ENCODE measurements around the gene ADAMTS13. TPM values are rescaled to one million over a fixed set of nuclear protein-coding genes. Genes with fewer than 3 reads are reported as not detected.

ADAMTS13 gene
- polyA plus RNA-seq, 4 donors = 7.1 to 14.0 (median 7.6) TPM

- no peak for DNase-seq (ENCODE audit: low read depth in 4 of 4, low spot score in 3 of 4)
Observed at GRCh38 chr9:133505186-133505830, 83.1 kb downstream of the ADAMTS13 start.

GRCh38 chr9:133505901-133506652 is 83.9 kb downstream of the ADAMTS13 start:
- no peak for DNase-seq (ENCODE audit: low read depth in 4 of 4, low spot score in 3 of 4)

GRCh38 chr9:133506653-133507038 is 84.5 kb downstream of the ADAMTS13 start:
- DNase-seq (ENCODE audit: low read depth in 4 of 4, low spot score in 3 of 4) = no peak

GRCh38 chr9:133507246-133507965 is 85.2 kb downstream of the ADAMTS13 start:
- DNase-seq (ENCODE audit: low read depth in 4 of 4, low spot score in 3 of 4) = no peak

- no peak for DNase-seq (ENCODE audit: low read depth in 4 of 4, low spot score in 3 of 4)
Observed at GRCh38 chr9:133508046-133508445, 85.9 kb downstream of the ADAMTS13 start.

Other genes with a start within 250 kb of the ADAMTS13 start
- gene OBP2B, start 213.1 kb upstream of the ADAMTS13 start, polyA plus RNA-seq (ENCODE audit: insufficient read length in 4 of 4) = under 1 TPM in 2 of 4 donors, not detected in 2; 0.29 to 0.32 TPM
- 10 to 100 TPM in 3 of 4 donors, 1 to 10 TPM in 1; 3.0 to 29.2 (median 15.2) TPM for gene ABO, start 147.2 kb upstream of the ADAMTS13 start, polyA plus RNA-seq (ENCODE audit: insufficient read length in 4 of 4)
- gene SURF6, start 86.2 kb upstream of the ADAMTS13 start, polyA plus RNA-seq (ENCODE audit: insufficient read length in 4 of 4) = 10 to 100 TPM; 21.1 to 36.9 (median 26.7) TPM
- 10 to 100 TPM; 24.2 to 29.9 (median 24.8) TPM for gene MED22, start 74.2 kb upstream of the ADAMTS13 start, polyA plus RNA-seq (ENCODE audit: insufficient read length in 4 of 4)
- gene RPL7A, start 74.1 kb upstream of the ADAMTS13 start, polyA plus RNA-seq (ENCODE audit: insufficient read length in 4 of 4) = 1,000 to 10,000 TPM; 2,222 to 2,557 (median 2,398) TPM
- 10 to 100 TPM; 22.0 to 50.5 (median 38.9) TPM for gene SURF1, start 65.9 kb upstream of the ADAMTS13 start, polyA plus RNA-seq (ENCODE audit: insufficient read length in 4 of 4)
- 10 to 100 TPM; 12.4 to 25.6 (median 20.9) TPM for gene SURF2, start 65.8 kb upstream of the ADAMTS13 start, polyA plus RNA-seq (ENCODE audit: insufficient read length in 4 of 4)
- 100 to 1,000 TPM; 159 to 184 (median 178) TPM for gene SURF4, start 46.3 kb upstream of the ADAMTS13 start, polyA plus RNA-seq (ENCODE audit: insufficient read length in 4 of 4)
- 1 to 10 TPM; 2.9 to 6.7 (median 4.5) TPM for gene STKLD1, start 46.0 kb upstream of the ADAMTS13 start, polyA plus RNA-seq (ENCODE audit: insufficient read length in 4 of 4)
- 10 to 100 TPM; 23.2 to 30.3 (median 27.7) TPM for gene REXO4, start 4.4 kb upstream of the ADAMTS13 start, polyA plus RNA-seq (ENCODE audit: insufficient read length in 4 of 4)
- 10 to 100 TPM; 16.6 to 36.6 (median 28.5) TPM for gene CACFD1, start 37.6 kb downstream of the ADAMTS13 start, polyA plus RNA-seq (ENCODE audit: insufficient read length in 4 of 4)
- 1 to 10 TPM in 3 of 4 donors, under 1 TPM in 1; 0.76 to 1.8 (median 1.5) TPM for gene SLC2A6, start 56.7 kb downstream of the ADAMTS13 start, polyA plus RNA-seq (ENCODE audit: insufficient read length in 4 of 4)
- under 1 TPM in 1 of 4 donors, not detected in 3; 0.22 TPM for gene MYMK, start 102.6 kb downstream of the ADAMTS13 start, polyA plus RNA-seq (ENCODE audit: insufficient read length in 4 of 4)
- gene ADAMTSL2, start 112.3 kb downstream of the ADAMTS13 start, polyA plus RNA-seq (ENCODE audit: insufficient read length in 4 of 4) = 10 to 100 TPM in 1 of 4 donors, 1 to 10 TPM in 3; 1.7 to 38.7 (median 2.5) TPM
- gene FAM163B, start 187.0 kb downstream of the ADAMTS13 start, polyA plus RNA-seq (ENCODE audit: insufficient read length in 4 of 4) = under 1 TPM in 2 of 4 donors, not detected in 2; 0.19 to 0.42 TPM
- gene DBH, start 214.0 kb downstream of the ADAMTS13 start, polyA plus RNA-seq (ENCODE audit: insufficient read length in 4 of 4) = 1 to 10 TPM in 3 of 4 donors, under 1 TPM in 1; 0.77 to 2.3 (median 1.7) TPM